ENCODE results near the gene PEX5L.
A peak's percentile ranks its signal among the peaks of the same experiment; 100 is the strongest.
"Not testable (repeated sequence)": the region's sequence is repeated elsewhere in the genome, so short reads cannot be mapped to it uniquely, and the experiment has no call there.

Gene PEX5L

GRCh38 chr3:179826247-179826637 lies 210.5 kb downstream of the PEX5L start:
- no peak for DNase-seq

DNA sequence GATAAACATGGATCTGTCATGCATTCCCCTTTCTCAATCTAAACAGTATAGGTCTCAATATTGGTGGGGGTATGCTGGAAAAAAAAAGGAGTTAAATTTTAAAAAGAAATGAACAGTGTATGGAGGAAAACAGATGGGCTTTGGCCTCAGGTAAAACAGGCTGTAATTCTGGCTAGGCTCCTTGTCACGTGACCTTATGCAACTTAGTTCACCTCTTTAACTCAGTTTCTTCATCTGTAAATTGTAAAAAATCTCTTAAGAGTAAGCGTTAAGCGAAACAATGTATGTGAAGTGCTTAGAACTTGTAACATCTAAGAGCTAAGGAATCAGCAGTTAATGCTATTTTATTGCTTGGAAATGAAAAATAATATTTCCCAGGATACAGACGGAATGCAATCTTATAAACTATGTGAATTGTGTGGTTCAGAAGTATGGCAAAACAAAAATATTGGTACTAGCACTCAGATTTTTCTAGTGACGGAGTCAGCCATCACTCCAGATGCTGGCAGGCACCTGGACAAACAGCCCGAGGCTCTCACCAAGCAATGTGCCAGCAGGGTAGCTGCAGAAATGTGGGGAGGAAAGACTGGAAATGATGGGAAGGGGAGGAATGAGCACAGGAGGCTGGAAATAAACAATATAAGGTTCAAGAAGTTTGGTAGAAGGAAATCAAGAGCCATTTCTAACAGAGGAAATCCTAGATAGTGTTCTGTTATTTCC lies 211.1 kb downstream of the PEX5L start:
- DNase-seq = no peak

- no peak for DNase-seq
Observed at GRCh38 chr3:179822296-179822695, 214.4 kb downstream of the PEX5L start.

DNA sequence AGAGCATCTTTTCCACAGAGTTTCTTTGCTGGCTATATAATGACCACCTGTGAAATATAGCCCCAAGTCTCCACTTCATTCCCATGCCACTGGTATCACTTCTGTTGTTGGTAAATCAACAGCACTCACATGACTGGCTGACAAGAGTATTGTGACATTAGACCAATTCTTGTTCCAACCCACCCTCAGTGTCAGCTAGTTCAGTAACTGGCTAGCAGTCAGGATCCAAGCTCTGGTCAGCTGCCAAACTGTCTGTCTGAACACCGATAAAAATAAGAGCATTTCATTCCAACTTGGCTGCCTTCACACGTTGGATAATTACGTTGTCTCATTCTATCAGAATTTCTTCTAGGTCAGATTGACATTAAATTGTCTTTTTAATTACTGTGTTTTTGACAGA lies 217.4 kb downstream of the PEX5L start:
- no peak for DNase-seq

DNA sequence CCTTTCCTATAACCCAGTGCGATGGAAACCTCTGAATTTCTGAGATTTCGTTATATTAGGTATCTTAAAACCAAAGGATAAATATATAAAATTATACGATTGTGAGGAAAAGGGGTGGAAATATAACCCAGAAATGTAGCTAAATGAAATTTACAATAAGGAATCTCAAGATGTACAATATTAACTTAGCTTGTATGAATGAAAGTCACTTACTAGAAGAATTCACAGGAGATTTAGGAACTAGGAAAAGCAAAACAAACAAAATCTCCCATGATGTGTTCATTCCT lies 224.7 kb downstream of the PEX5L start:
- no peak for DNase-seq

- DNase-seq = peak; percentile 4 to 26
Observed at GRCh38 chr3:179811321-179812095, 225.2 kb downstream of the PEX5L start.

DNA sequence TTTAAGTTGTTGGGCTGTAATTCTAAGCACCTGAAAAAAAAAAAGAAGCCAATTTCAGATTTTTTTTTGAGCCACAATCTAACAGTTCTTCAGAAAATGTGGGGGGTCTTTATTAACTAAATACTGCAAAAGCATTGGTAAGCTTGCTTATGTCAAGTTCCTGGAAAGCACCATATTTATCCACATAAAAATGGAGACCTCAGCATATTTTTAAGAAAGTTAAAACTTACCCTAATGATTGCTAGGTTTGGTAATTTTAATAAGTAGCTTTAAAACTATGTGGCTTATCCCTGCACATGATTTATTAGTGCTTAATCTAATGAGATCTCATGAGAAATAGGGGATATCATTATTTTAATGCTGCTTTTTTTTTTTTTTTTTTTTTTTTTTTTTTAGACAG lies 227.1 kb downstream of the PEX5L start:
- no peak for DNase-seq

GRCh38 chr3:179807588-179807987 lies 229.1 kb downstream of the PEX5L start:
- DNase-seq = no peak

DNA sequence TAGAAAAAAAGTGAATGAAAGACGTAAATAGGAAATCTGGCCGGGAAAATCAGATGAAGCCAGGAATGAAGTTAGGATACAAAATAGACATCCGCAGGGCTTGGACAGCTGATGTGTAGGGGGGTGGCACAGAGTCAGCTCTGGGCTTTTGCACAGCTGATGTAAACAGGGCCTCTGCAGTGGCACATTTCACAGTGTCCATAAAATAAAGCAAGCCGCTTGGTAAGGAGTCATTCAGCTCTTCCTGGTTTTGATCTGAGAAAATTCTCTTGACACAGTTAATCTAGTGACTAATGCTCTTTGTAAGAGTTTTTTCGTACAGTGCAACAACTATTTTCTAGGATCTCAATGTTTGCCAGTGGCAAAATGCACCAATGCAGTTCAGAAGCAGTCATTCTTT lies 230.6 kb downstream of the PEX5L start:
- DNase-seq = no peak

DNA sequence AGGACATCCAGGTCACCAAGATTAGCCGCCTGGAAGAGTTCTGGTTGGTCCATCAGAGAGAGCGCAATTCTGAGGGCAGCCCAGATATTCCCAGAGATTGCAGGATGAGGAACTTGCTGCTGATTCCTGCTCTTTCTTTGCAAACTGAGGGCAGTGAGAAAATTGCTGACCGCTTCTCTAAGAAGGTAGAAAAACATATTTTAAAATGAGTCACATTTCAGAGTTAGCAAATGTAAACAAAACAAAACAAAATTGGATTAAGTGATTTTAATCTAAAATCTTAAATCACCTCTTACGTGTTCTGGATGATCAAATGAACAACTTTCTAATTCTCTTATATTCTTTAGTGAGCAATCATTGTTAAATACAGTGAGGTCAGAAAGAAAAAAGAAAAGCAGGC lies 234.9 kb downstream of the PEX5L start:
- no peak for DNase-seq

GRCh38 chr3:179801263-179801662 lies 235.5 kb downstream of the PEX5L start:
- no peak for DNase-seq

DNA sequence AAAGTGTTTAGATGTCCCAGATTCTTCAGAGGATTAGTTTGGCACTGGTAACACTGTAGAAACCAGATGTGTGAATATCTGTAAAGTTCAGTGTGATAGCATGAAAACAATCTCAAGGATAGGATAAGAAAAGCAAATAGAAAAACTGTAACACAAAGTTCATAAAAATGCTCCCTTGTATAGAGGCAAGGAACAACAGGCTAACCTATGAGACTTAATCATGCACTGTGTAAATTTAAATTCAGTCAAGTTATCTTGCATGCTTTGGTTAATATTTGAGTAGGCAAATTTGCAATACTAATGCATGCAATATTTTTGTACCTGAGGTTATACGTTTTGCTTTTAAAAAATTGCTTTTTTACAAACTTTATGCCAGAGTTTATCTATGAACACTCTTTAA lies 239.5 kb downstream of the PEX5L start:
- DNase-seq = no peak

GRCh38 chr3:179796421-179796820 lies 240.3 kb downstream of the PEX5L start:
- DNase-seq = no peak

GRCh38 chr3:179794355-179794754 lies 242.4 kb downstream of the PEX5L start:
- DNase-seq = no peak

GRCh38 chr3:179791793-179792192 lies 244.9 kb downstream of the PEX5L start:
- no peak for DNase-seq

GRCh38 chr3:179788996-179789395 lies 247.7 kb downstream of the PEX5L start:
- no peak for DNase-seq

- not testable (repeated sequence) for DNase-seq
Observed at GRCh38 chr3:179782841-179783240, 253.9 kb downstream of the PEX5L start.

DNA sequence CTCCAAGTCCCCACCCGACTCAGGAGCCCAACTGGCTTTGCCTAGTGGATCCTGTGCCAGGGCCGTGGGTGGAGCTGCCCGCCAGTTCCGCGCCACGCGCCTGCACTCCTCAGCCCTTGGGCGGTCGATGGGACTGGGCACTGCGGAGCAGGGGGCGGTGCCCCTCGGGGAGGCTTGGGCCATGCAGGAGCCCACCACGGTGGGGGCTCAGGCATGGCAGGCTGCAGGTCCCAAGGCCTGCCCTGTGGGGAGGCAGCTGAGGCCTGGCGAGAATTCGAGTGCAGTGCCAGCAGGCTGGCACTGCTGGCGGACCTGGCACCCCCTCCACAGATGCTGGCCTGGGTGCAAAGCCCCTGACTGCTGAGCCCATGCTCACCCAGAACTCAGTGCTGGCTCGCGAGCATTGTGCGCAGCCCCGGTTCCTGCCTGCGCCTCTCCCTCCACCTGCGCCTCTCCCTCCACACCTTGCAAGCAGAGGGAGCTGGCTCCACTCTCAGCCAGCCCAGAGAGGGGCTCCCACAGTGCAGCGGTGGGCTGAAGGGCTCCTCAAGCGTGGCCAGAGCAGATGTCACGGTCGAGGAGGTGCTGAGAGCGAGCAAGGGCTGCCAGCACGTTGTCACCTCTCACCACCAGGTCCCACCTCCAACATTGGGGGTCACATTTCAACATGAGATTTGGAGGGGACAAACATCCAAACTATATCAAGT lies 261.2 kb downstream of the PEX5L start:
- DNase-seq = no peak

DNA sequence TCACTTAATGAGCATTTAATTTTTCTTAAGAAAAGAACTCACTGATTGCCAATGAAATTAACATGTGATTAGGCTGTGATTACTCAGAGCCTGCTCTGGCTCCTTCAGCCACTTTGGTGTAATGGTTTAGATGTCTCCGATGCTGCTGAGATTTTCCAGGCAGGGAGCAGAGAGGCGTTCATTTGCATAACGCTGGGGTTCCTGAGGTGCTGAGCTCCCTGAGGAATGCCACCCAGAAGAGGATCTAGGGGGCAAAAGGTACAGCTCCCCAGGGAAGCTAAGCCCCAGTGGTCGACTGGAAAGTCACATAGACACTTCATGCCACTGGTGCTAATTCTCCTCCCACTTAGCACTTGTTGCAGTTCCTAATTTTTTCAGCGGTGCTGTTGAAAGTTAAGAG lies 264.4 kb downstream of the PEX5L start:
- no peak for DNase-seq

DNA sequence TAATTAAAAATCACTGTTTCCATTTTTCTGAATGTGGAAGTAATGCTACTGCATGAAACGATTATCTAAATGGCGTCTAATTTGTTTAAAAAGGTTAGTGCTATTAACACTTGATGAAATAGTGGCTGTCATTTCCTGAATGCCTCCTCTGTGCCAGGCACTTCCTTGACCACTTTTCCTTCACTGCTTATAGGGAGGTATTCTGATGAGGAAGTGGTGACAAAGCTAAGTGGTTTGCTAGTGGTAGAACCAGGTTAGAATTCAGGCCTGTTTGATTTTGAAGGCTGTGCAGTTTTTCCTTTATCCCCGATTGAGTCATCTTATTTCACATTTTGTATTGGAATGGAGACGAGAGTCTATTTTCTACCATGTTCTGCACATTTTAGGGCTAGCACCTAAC lies 264.9 kb downstream of the PEX5L start:
- no peak for DNase-seq

DNA sequence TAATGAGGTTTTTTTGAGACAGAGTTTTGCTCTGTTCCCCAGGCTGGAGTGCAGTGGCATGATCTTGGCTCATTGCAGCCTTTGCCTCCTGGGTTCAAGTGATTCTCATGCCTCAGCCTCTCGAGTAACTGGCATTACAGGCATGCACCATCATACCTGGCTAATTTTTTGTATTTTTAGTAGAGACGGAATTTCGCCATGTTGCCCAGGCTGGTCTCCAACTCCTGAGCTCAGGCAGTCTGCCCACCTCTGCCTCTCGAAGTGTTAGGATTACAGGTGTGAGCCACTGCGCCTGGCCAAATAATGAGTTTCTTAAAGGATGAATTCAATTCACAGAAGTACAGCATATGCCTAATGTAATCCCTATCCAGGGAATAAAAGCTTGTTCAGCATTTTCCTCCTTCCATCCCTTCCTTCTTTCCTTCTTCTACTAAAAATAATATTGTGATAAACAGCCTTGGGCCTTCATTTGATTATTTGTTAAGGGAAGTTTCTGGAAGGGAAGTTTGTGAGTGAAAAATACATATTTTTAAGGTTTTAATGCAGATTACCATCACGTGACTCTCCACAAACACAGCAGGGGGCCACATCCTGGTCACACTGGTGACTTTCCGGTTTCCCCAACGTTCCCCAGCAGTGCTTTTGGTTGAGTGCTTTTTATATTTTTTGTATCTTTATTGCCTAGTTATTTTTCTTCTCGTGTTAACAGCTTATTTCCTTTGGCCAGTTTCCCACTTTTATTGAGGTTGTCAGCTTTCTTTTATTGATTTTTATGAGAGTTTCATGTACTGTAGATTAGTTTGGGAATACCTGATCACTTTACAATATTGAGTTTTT lies 267.1 kb downstream of the PEX5L start:
- DNase-seq = no peak

GRCh38 chr3:179768080-179768479 lies 268.7 kb downstream of the PEX5L start:
- no peak for DNase-seq

GRCh38 chr3:179766416-179767133 lies 270.2 kb downstream of the PEX5L start:
- no peak for DNase-seq
